ENCODE results near the gene RALGPS2.

GRCh38 chr1:178918955-178919354 is 193.9 kb downstream of the RALGPS2 start:
- no peak for TF ChIP-seq CTCF (IDR thresholded peaks at IDR 0.05; ENCODE audit: insufficient read depth, low read length, poor library complexity, severe bottlenecking)
- TF ChIP-seq EZH2phosphoT487 (conservative IDR thresholded peaks at IDR 0.05; ENCODE audit: low read length) = no peak

All from SU-DHL-6 (cell line).